GM12864 (cell line): ENCODE results near the gene FBXO17.

Experiments used
- DNase-seq: peaks from one replicate; pipeline ENCODE4 v3.0.0-alpha.2; 2011; ENCODE audit warnings: low read depth
- H3K4me3 ChIP-seq: 2 replicates; pipeline ENCODE4 v1.5.1; 2011; ENCODE audit warnings: mild to moderate bottlenecking, low read depth, low read length, control low read depth
- TF ChIP-seq, protein P1 (sequence below): IDR thresholded peaks from 2 replicates; pipeline ENCODE4 v1.5.1; 2011; ENCODE audit warnings: low read depth, mild to moderate bottlenecking, moderate library complexity, low read length, control low read depth, inconsistent platforms; ENCODE audit errors: missing control alignments

FBXO17 gene

DNA sequence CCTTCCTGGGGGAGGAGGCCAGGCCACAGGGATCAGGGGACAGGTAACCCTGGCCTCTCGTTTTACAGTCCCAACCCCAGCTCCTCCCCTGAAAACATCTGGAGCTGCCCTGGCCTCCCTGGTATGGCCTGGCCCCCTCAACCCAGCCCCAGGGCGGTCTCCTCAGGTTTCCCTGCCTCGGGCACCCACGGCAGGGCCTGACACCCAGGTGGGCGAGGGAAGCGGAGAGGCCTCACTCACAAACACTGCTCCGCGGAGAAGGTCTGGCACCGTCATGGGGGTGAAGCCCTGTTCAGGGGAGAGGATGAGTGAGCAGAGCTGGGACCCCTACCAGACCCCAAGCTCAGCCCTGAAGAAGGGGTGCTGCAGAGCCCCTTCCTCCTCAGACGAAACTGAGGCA lies 57.0 kb downstream of the FBXO17 start:
- no peak overlapping the region for H3K4me3 ChIP-seq
- DNase-seq = no peak
- TF ChIP-seq, protein P1, sequence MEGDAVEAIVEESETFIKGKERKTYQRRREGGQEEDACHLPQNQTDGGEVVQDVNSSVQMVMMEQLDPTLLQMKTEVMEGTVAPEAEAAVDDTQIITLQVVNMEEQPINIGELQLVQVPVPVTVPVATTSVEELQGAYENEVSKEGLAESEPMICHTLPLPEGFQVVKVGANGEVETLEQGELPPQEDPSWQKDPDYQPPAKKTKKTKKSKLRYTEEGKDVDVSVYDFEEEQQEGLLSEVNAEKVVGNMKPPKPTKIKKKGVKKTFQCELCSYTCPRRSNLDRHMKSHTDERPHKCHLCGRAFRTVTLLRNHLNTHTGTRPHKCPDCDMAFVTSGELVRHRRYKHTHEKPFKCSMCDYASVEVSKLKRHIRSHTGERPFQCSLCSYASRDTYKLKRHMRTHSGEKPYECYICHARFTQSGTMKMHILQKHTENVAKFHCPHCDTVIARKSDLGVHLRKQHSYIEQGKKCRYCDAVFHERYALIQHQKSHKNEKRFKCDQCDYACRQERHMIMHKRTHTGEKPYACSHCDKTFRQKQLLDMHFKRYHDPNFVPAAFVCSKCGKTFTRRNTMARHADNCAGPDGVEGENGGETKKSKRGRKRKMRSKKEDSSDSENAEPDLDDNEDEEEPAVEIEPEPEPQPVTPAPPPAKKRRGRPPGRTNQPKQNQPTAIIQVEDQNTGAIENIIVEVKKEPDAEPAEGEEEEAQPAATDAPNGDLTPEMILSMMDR = no peak

DNA sequence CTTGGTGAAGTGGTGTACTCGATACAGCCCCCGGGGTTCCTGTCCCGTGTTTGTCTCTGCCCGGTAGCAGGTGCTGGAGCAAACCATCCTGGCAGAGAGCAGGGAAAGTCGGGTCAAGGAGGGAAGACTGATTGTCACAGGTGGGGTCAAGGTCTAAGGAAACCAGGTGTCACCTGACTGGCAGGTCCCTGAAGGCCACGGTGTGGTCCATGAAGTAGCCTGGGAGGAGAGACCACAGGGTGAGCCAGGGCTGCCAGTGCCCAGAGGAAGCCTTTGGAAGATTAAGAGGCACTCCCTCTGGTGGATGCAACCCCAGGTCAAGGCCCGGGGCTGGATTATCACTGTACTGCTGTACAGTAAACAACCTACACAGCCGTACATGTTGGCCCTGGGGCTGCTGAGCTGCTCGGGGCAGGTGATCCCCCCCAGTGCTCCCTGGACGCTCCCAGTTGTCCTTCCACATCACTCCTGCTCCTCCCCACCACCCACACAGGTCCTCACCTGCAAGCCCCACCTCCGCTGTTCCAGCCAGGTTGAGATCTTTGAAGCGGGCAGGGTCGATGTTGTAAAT lies 57.5 kb downstream of the FBXO17 start:
- no peak overlapping the region for H3K4me3 ChIP-seq
- TF ChIP-seq, protein P1 = no peak
- DNase-seq = no peak

DNA sequence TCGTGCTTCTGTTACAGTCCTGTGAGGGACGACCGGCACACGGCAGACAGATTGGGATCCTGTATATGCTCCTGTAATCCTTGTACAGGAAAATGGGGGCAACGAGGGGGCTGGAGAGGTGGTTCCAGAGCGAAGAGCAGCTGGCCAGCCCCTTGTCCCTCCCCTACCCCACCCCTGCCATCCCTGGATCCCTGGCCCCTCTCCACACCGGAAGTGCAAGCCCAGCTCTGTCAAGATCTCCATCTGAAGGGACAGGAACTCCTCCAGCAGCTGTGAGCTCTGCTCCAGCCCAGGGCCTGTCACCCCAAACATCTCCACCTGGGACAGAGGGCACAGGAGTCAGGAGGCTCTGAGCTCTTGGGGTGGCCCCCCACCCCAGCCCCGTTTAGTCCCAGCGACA lies 58.0 kb downstream of the FBXO17 start:
- DNase-seq = no peak
- TF ChIP-seq, protein P1 = no peak
- no peak overlapping the region for H3K4me3 ChIP-seq

DNA sequence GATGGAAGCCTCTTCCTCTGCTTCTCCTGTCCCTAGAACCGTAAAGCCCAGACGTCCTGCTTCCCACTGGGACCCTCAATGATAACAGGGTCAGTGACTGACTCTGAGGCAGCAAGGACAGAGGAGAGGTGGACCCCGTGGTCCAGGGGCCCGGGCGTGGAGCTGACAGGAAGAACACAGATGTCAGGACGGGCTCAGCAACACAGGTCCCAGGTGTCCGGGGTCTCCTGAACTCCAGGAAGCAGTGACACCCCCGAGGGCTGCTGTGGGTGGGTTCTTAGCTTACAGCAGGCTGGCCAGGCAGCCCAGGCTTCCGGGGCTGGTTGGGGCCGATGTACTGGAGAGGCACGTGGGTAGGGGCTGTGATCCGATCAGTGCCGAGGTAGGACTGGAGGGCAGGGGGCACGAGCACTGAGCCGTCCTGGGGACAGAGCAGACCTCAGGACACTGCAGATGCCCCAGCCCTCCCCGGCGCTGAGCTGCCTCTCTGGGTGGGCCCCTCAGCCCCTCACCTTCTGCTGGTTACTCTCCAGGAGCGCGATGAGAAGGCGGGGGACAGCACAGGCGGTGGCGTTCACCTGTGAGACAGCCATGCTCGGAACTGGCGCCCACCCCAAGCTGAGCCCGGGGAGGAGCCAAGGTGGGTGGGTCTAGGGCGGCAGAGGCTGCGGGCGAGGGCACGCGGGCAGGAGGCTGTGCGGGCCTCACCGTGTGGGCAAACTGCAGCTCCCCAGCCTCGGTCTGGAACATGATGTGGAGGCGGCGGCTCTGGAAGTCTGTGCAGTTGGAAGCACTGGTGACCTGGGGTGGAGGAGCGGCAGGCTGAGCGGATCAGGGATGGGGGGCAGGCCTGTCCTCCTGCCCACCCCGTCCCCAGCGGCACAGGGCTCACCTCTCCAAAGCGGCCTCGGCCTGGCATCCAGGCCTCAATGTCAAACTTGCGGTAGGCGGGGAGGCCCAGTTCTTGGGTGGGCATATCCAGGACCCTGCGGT lies 59.9 kb downstream of the FBXO17 start:
- no peak overlapping the region for H3K4me3 ChIP-seq
- TF ChIP-seq, protein P1 = no peak
- DNase-seq = no peak

DNA sequence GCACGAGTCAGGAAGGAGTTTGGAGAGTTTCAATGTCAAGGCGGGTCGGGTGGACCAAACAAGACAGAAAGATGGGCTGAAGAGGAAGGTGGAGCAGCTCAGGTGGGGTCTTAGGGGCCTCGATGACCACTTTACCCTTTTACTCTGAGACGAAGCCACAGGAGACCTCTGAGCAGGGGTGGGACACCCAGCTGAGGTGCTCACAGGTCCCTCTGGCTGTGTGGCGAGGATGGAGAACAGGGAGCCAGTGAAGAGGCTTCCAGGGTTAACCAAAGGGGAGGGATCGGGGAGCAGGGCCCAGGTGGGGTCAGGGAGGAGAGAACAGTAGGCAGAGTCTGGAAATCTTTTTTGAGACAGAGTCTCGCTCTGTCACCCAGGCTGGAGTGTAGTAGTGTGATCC lies 61.6 kb downstream of the FBXO17 start:
- H3K4me3 ChIP-seq = no peak overlapping the region
- DNase-seq = no peak
- TF ChIP-seq, protein P1 = no peak

DNA sequence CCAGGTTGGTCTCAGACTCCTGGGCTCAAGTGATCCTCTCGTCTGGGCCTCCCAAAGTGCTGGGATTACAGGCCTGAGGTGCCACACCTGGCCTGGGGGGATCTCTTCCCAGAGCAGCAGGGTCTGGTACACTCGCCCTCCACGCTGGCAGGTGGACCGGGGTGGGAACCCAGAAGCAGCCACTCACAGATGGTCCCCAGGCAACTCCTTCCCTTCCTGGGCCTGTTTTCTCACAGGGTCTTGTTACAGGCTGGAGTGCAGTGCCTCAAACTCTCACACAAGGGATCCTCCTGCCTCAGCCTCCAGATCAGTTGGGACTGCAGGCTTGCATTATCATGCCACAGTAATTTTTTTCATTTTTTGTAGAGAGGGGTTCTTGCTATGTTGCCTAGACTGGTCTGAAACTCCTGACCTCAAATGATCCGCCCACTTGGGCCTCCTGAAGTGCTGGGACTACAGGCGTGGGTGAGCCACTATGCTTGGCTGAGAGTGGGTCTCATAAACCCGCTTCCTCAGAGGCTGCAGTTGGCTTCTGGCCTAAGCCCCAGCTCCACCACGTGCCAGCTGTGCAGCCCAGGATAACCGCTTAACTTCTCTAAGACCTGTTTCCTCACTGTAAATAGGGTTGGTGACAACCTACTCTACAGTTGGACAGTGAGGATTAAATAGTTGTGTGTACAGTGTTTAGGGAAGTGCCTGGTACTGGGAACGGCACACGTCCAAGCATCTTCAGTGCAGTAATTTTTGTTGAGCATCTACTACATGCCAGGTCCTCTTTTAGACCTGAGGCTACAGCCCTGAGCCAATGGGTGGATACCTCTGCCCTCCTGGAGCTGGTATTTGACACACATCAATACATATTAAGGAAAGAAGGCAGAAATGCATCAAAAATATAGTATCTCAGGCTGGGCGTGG lies 62.7 kb downstream of the FBXO17 start:
- TF ChIP-seq, protein P1 = no peak
- H3K4me3 ChIP-seq = no peak overlapping the region
- DNase-seq = no peak
